RWPE2 (cell line): ENCODE measurements around the gene SNHG17.

ENCODE experiments used
- ATAC-seq: fragments of 200-7000 bp; cut with Tn5 transposase; 3 replicates; pipeline ENCODE4 v1.9.1; 2021; ENCODE audit warnings: low read depth
- DNase-seq: peaks from one replicate; pipeline ENCODE4 v3.0.0-alpha.2; 2020; ENCODE audit warnings: low spot score
- H3K27ac ChIP-seq: fragments of 450-650 bp; 2 replicates; pipeline ENCODE4 v1.5.1; 2017; ENCODE audit warnings: mild to moderate bottlenecking; ENCODE audit not compliant: poor library complexity, severe bottlenecking
- H3K27me3 ChIP-seq: fragments of 250-450 bp; sonication (Bioruptor Pico); 2 replicates; pipeline ENCODE4 v1.5.1; 2021; ENCODE audit warnings: mild to moderate bottlenecking, moderate library complexity; ENCODE audit not compliant: insufficient read depth, poor library complexity, severe bottlenecking
- H3K36me3 ChIP-seq: fragments of 250-450 bp; sonication (Bioruptor Pico); 2 replicates; pipeline ENCODE4 v1.5.1; 2020; ENCODE audit warnings: low read depth, mild to moderate bottlenecking, moderate library complexity
- H3K4me1 ChIP-seq: fragments of 250-450 bp; sonication (Bioruptor Pico); 2 replicates; pipeline ENCODE4 v1.5.1; 2021; ENCODE audit warnings: mild to moderate bottlenecking, moderate library complexity; ENCODE audit not compliant: insufficient read depth, poor library complexity, severe bottlenecking
- H3K4me3 ChIP-seq: fragments of 250-450 bp; sonication (Bioruptor Pico); 2 replicates; pipeline ENCODE4 v1.5.1; 2021; ENCODE audit warnings: mild to moderate bottlenecking, moderate library complexity; ENCODE audit not compliant: severe bottlenecking
- H3K9me3 ChIP-seq: fragments of 250-450 bp; sonication (Bioruptor Pico); 2 replicates; pipeline ENCODE4 v1.5.1; 2021; ENCODE audit warnings: mild to moderate bottlenecking, moderate library complexity; ENCODE audit not compliant: severe bottlenecking
- TF ChIP-seq, protein P1 (sequence below): fragments of 450-650 bp; IDR thresholded peaks from one replicate; pipeline ENCODE4 v1.5.1; 2017; ENCODE audit warnings: mild to moderate bottlenecking, moderate library complexity; ENCODE audit not compliant: poor library complexity, severe bottlenecking

The SNHG17 gene

DNA sequence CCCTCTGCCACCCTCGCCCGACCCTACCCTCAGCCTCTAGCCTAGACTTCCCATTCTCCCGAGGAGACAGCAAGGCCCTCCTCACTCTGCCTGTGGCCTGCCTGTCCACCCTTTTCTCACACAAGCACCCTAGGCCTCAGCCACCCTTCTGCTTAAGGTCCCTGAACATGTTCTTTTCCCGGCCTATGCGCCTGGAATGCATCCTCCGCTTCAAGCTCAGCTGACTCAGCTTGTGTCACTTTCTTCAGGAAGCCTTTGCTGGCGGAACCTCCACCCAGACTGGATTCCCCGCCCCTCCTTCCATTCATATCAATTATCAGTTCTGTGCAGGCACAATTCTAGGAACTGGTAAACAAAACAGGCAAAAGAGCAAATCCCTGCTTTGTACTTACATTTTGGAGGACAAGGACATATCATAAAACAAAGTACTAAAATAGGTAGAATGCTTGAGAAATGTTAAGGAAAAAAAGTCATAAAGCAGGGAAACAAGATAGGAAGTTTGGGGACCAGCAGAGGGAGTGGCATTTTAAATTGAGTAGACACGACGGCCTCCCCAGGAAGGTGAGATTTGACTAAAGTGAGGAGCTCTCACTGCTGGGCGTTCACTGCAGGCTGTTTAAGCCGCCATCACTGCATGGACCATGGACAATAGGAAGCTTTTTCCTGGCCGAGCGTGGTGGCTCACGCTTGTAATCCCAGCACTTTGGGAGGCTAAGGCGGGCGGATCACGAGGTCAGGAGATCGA, 17.9 kb upstream of the SNHG17 start:
- Histone ChIP-seq H3K9me3 (no peaks in the 10 kb centered on the region), H3K4me1 (peaks cover 11% of the 10 kb centered on the region), H3K27ac (peak overlapping the region; percentile 43), H3K36me3 (peaks cover 30% of the 10 kb centered on the region), H3K4me3 (no peak overlapping the region), H3K27me3 (no peaks in the 10 kb centered on the region)
- peak; percentile 83 for ATAC-seq
- TF ChIP-seq, protein P1, sequence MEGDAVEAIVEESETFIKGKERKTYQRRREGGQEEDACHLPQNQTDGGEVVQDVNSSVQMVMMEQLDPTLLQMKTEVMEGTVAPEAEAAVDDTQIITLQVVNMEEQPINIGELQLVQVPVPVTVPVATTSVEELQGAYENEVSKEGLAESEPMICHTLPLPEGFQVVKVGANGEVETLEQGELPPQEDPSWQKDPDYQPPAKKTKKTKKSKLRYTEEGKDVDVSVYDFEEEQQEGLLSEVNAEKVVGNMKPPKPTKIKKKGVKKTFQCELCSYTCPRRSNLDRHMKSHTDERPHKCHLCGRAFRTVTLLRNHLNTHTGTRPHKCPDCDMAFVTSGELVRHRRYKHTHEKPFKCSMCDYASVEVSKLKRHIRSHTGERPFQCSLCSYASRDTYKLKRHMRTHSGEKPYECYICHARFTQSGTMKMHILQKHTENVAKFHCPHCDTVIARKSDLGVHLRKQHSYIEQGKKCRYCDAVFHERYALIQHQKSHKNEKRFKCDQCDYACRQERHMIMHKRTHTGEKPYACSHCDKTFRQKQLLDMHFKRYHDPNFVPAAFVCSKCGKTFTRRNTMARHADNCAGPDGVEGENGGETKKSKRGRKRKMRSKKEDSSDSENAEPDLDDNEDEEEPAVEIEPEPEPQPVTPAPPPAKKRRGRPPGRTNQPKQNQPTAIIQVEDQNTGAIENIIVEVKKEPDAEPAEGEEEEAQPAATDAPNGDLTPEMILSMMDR = peak; percentile 13
- peak; percentile 71 for DNase-seq

DNA sequence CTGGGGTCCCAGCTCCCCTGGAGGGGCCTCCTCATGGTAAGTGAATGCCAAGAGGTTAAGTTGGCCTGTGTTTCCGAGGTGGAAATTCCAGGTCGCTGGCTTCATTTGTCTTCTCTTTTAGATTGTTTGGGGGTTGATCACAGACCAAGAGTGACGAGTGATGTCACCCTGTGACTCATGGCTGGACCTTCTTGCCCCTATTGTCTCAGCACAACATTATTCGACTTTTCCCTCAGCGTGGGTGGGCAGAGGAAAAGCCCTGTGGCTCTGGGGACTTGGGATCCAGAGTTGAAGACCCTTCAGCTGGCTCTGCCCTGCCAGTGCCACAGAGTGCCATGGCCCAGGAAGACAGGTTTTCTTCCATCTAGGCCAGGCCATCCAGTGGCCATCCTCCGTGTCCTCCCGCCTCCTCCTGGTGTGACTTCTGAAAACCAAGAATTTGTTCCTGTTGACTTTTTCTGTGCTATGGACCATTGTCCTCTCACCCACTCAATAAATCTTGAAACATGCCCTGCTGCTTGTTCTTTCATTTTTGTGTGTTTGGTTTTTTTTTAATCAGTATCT, 15.4 kb upstream of the SNHG17 start:
- ATAC-seq = no peak
- H3K4me1 ChIP-seq = peaks cover 11% of the 10 kb centered on the region
- H3K36me3 ChIP-seq = peaks cover 32% of the 10 kb centered on the region
- H3K27ac ChIP-seq = no peak overlapping the region
- no peaks in the 10 kb centered on the region for H3K9me3 ChIP-seq
- DNase-seq = peak; percentile 57
- no peak overlapping the region for H3K4me3 ChIP-seq
- H3K27me3 ChIP-seq = no peaks in the 10 kb centered on the region
- TF ChIP-seq, protein P1 = no peak

DNA sequence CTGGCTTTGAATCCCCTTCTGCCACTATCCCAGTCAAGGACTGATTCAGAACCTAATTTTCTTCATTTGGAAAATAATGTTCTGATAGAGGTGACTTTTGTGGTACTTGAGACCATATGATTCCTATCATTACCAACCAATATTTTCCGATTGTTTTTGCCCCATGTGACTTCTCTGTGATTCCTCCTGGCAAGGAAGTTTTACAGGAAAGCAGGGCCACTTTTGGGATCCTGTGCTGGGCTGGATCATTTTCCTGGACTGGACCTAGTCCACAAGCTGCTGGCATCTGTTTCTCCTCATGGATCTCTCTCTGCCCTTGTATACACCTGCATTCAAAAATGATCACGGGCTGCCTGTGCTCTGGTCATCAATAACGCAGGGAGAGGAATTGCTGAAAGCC, 13.9 kb upstream of the SNHG17 start:
- Histone ChIP-seq H3K4me3 (no peak overlapping the region), H3K36me3 (peaks cover 32% of the 10 kb centered on the region), H3K27me3 (no peaks in the 10 kb centered on the region), H3K9me3 (no peaks in the 10 kb centered on the region), H3K27ac (no peak overlapping the region), H3K4me1 (peaks cover 11% of the 10 kb centered on the region)
- ATAC-seq (no peak), DNase-seq (no peak)
- TF ChIP-seq, protein P1 = no peak

DNA sequence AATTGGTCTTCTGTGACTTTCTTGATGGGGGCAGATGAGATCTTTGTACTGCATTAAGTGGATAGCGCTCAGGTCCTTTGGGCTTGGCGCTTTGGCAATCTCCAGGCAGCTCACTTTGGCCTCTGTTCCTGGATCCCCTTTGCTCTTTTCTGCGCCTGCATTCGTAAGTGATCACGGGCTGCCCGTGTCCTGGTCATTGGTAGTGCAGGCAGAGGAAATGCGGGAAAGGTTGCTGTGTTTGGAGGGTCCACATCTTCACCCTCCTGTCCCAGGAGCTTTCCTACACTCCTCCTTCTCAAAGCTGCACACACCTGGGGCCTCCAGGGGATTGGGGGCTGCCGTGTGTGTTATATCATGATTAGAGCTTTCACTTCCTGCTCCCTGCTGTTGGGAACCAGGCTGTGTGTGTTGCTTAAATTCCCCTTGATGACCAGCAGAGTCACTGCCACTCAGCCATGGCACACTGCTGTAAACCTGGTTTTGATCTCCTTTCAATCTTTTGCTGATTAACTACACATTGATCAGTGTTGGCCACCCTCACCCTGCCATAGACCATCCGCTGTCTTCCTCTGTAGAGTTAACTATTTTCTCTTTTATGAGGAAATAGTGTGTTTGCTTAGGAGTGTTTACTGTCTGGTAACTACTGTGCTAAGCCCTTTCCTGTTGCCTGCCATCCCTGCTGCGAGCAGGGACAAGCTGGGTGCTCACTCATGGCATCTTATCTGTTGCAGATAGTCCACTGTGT, 13.0 kb upstream of the SNHG17 start:
- DNase-seq (no peak), ATAC-seq (no peak)
- peaks cover 32% of the 10 kb centered on the region for H3K36me3 ChIP-seq
- H3K27ac ChIP-seq = no peak overlapping the region
- no peak overlapping the region for H3K4me3 ChIP-seq
- peaks cover 9% of the 10 kb centered on the region for H3K4me1 ChIP-seq
- no peaks in the 10 kb centered on the region for H3K9me3 ChIP-seq
- no peaks in the 10 kb centered on the region for H3K27me3 ChIP-seq
- TF ChIP-seq, protein P1 = no peak
